HG03342 (cell line): ENCODE results near the gene FGF18.

Experiments
- ATAC-seq: cut with Tn5 transposase; IDR thresholded peaks from one replicate; pipeline ENCODE4 v1.9.1; 2021; ENCODE audit warnings: mild to moderate bottlenecking, moderate library complexity; ENCODE audit not compliant: unreplicated experiment

The FGF18 gene

GRCh38 chr5:171462928-171463861, 43.7 kb downstream of the FGF18 start:
- no peak for ATAC-seq

GRCh38 chr5:171463862-171464229, 44.4 kb downstream of the FGF18 start:
- no peak for ATAC-seq

GRCh38 chr5:171464829-171465228, 45.4 kb downstream of the FGF18 start:
- no peak for ATAC-seq

GRCh38 chr5:171467107-171467506, 47.7 kb downstream of the FGF18 start:
- ATAC-seq: no peak

GRCh38 chr5:171469326-171469725, 49.9 kb downstream of the FGF18 start:
- no peak for ATAC-seq

GRCh38 chr5:171470420-171470819, 51.0 kb downstream of the FGF18 start:
- ATAC-seq: no peak

- no peak for ATAC-seq
Measured at GRCh38 chr5:171474230-171474813, 54.9 kb downstream of the FGF18 start.

GRCh38 chr5:171475596-171475995, 56.1 kb downstream of the FGF18 start:
- no peak for ATAC-seq

GRCh38 chr5:171476701-171477100, 57.3 kb downstream of the FGF18 start:
- ATAC-seq: no peak

- no peak for ATAC-seq
Measured at GRCh38 chr5:171477101-171477500, 57.7 kb downstream of the FGF18 start.

- ATAC-seq: no peak
Measured at GRCh38 chr5:171477666-171478065, 58.2 kb downstream of the FGF18 start.

- no peak for ATAC-seq
Measured at GRCh38 chr5:171478946-171479775, 59.7 kb downstream of the FGF18 start.

- no peak for ATAC-seq
Measured at GRCh38 chr5:171479776-171480125, 60.3 kb downstream of the FGF18 start.

- no peak for ATAC-seq
Measured at GRCh38 chr5:171480239-171480638, 60.8 kb downstream of the FGF18 start.

- ATAC-seq: no peak
Measured at GRCh38 chr5:171481571-171482433, 62.4 kb downstream of the FGF18 start.

GRCh38 chr5:171482434-171482730, 62.9 kb downstream of the FGF18 start:
- ATAC-seq: no peak

- ATAC-seq: no peak
Measured at GRCh38 chr5:171483551-171484135, 64.2 kb downstream of the FGF18 start.

GRCh38 chr5:171484460-171484899, 65.0 kb downstream of the FGF18 start:
- ATAC-seq: no peak

- no peak for ATAC-seq
Measured at GRCh38 chr5:171485668-171486067, 66.2 kb downstream of the FGF18 start.

GRCh38 chr5:171486613-171487012, 67.2 kb downstream of the FGF18 start:
- no peak for ATAC-seq
